ENCODE data around the gene STK39. TPM values are rescaled to one million over a fixed set of nuclear protein-coding genes. Genes with fewer than 3 reads are reported as not detected.

Gene STK39
- total RNA-seq, 1 experiment from 2014 or later: 22.1 TPM

- Histone ChIP-seq H3K23me2 (ENCODE audit: insufficient read length, low read depth, low read length, poor library complexity, severe bottlenecking) (no peaks in the 10 kb centered on the region), H2BK12ac (ENCODE audit: insufficient read length, low read depth, low read length) (no peak overlapping the region), H3K79me1 (ENCODE audit: insufficient read depth, low read depth, low read length, poor library complexity, severe bottlenecking) (no peaks in the 10 kb centered on the region), H2BK15ac (ENCODE audit: low read depth, low read length) (no peak overlapping the region), H3K23ac (ENCODE audit: insufficient read length, low read depth, low read length) (no peak overlapping the region), H3T11ph (ENCODE audit: low read length) (no peak overlapping the region), H3K4me2 (ENCODE audit: insufficient read depth, insufficient read length, low read length) (no peak overlapping the region), H2BK120ac (ENCODE audit: low read depth, low read length, poor library complexity, severe bottlenecking) (no peak overlapping the region), H3K18ac (ENCODE audit: insufficient read length, low read depth, low read length) (no peak overlapping the region), H3K79me2 (ENCODE audit: insufficient read depth, low read length) (no peaks in the 10 kb centered on the region), H2AK5ac (ENCODE audit: insufficient read length, low read length) (no peak overlapping the region), H2AFZ (ENCODE audit: low read length) (no peak overlapping the region), H3K9me3 (ENCODE audit: control insufficient read depth, low read depth, low read length) (no peaks in the 10 kb centered on the region), H2BK20ac (ENCODE audit: low read depth, low read length, poor library complexity, severe bottlenecking) (no peak overlapping the region), H3K9ac (ENCODE audit: extremely low read depth, insufficient read length, low read length) (no peak overlapping the region), H4K20me1 (ENCODE audit: control insufficient read depth, insufficient read depth, insufficient read length) (no peaks in the 10 kb centered on the region), H4K8ac (replicated peaks; ENCODE audit: insufficient read length, low read depth, low read length) (no peak overlapping the region), H3K56ac (ENCODE audit: insufficient read length, low read depth, low read length) (no peak overlapping the region), H3K4me1 (ENCODE audit: insufficient read depth, low read length) (no peaks in the 10 kb centered on the region), H3K27ac (ENCODE audit: insufficient read length, low read depth, low read length) (no peak overlapping the region), H3K27me3 (ENCODE audit: insufficient read depth, low read length) (no peaks in the 10 kb centered on the region), H3K14ac (ENCODE audit: insufficient read depth, low read length) (no peak overlapping the region), H2BK5ac (ENCODE audit: insufficient read length, low read length) (no peak overlapping the region), H4K91ac (ENCODE audit: insufficient read length, low read depth, low read length) (no peak overlapping the region), H3K4ac (ENCODE audit: low read depth, low read length) (no peak overlapping the region), H4K5ac (ENCODE audit: insufficient read length, low read depth, low read length) (no peak overlapping the region)
- Mint-ChIP-seq H3K4me1 (no peaks in the 10 kb centered on the region), H3K27ac (no peak overlapping the region), H3K36me3 (ENCODE audit: insufficient read depth in 1 of 3, low read depth in 3 of 3) (no peaks in the 10 kb centered on the region), H3K4me3 (no peak overlapping the region), H3K27me3 (ENCODE audit: low read depth) (no peaks in the 10 kb centered on the region), H3K9me3 (no peaks in the 10 kb centered on the region)
- no peak for DNase-seq
- TF ChIP-seq CTCF (conservative IDR thresholded peaks at IDR 0.05): no peak
Observed at GRCh38 chr2:168295051-168295450, 47.7 kb upstream of the STK39 start.
